H1 (cell line): ENCODE measurements around the gene FAR2. TPM values are rescaled to one million over a fixed set of nuclear protein-coding genes. Genes with fewer than 3 reads are reported as not detected.

ENCODE experiments used
- CTCF ChIA-PET: fragments of 300-600 bp; sonication (Branson Sonifier 250); formaldehyde crosslinking; loops from one replicate; lab custom pipeline; 2021; ENCODE audit not compliant: partially characterized antibody; lab: Charles Lee
- POLR2A ChIA-PET: fragments of 300-600 bp; sonication (Branson Sonifier 250); formaldehyde crosslinking; loops from one replicate; lab custom pipeline; 2021; ENCODE audit warnings: inconsistent platforms; ENCODE audit not compliant: partially characterized antibody; lab: Charles Lee
- DNase-seq, 2 experiments: peaks; one replicate each; pipeline versions ENCODE4 v3.0.0 to v3.0.0-alpha.2; 2010 to 2022; ENCODE audit warnings: low spot score in 2 of 2, low read depth in 1 of 2, mixed read lengths in 1 of 2
- FAIRE-seq: peaks from 2 replicates; lab custom pipeline; 2011; peaks lifted over from hg19 to GRCh38; lab: Jason Lieb, UNC
- H2AFZ ChIP-seq: 2 replicates; pipeline ENCODE4 v1.8.1; 2012; ENCODE audit warnings: low read length, inconsistent platforms
- H2AK5ac ChIP-seq: 2 replicates; pipeline ENCODE4 v1.6.1; 2013; ENCODE audit warnings: low read depth, low read length
- H2BK120ac ChIP-seq: replicated peaks from 2 replicates; pipeline ENCODE3; 2013; ENCODE audit warnings: low read depth, low read length, inconsistent platforms
- H2BK12ac ChIP-seq: 2 replicates; pipeline ENCODE4 v1.6.1; 2013; ENCODE audit warnings: low read depth, low read length
- H2BK15ac ChIP-seq: 2 replicates; pipeline ENCODE4 v1.6.1; 2013; ENCODE audit warnings: low read length
- H2BK20ac ChIP-seq: 2 replicates; pipeline ENCODE4 v1.6.1; 2013; ENCODE audit warnings: low read length
- H2BK5ac ChIP-seq: 2 replicates; pipeline ENCODE4 v1.6.1; 2013; ENCODE audit warnings: low read depth, low read length
- H3K14ac ChIP-seq: 2 replicates; pipeline ENCODE4 v1.6.1; 2013; ENCODE audit warnings: inconsistent platforms; ENCODE audit not compliant: insufficient read length
- H3K18ac ChIP-seq: 2 replicates; pipeline ENCODE4 v1.6.1; 2013; ENCODE audit warnings: low read length; ENCODE audit errors: extremely low read depth
- H3K23ac ChIP-seq: 2 replicates; pipeline ENCODE4 v1.6.1; 2013; ENCODE audit warnings: inconsistent platforms; ENCODE audit not compliant: insufficient read length
- H3K23me2 ChIP-seq: 2 replicates; pipeline ENCODE4 v1.6.1; 2013; ENCODE audit warnings: low read depth, low read length
- H3K27ac ChIP-seq: 2 replicates; pipeline ENCODE4 v1.6.1; 2011; ENCODE audit warnings: low read depth, low read length, inconsistent platforms
- H3K27me3 ChIP-seq, 4 experiments: replicated peaks in 1 of 4; 1 replicate in 1 of 4; 2 replicates in 3 of 4; pipeline versions ENCODE4 v1.6.1 to v1.8.1; 2011 to 2013; ENCODE audit warnings: low read length in 3 of 4, mild to moderate bottlenecking in 3 of 4, inconsistent platforms in 2 of 4, mixed read lengths in 2 of 4, moderate library complexity in 1 of 4; ENCODE audit not compliant: control insufficient read depth in 3 of 4, insufficient read depth in 3 of 4; ENCODE audit errors: extremely low read depth in 1 of 4
- H3K36me3 ChIP-seq, 4 experiments: 2 replicates each; pipeline versions ENCODE4 v1.6.1 to v1.8.1; 2011 to 2013; ENCODE audit warnings: mild to moderate bottlenecking in 4 of 4, low read length in 3 of 4, moderate library complexity in 2 of 4, control low read depth in 1 of 4, inconsistent platforms in 1 of 4; ENCODE audit not compliant: insufficient read depth in 4 of 4, control insufficient read depth in 2 of 4
- H3K4ac ChIP-seq: replicated peaks from 2 replicates; pipeline ENCODE3; 2013; ENCODE audit warnings: low read length, low read depth, mixed read lengths, inconsistent platforms; ENCODE audit not compliant: insufficient read length
- H3K4me1 ChIP-seq, 4 experiments: replicated peaks in 1 of 4; 1 replicate in 1 of 4; 2 replicates in 3 of 4; pipeline versions ENCODE4 v1.6.1 to v1.8.1; 2011 to 2013; ENCODE audit warnings: low read length in 3 of 4, inconsistent platforms in 2 of 4, mixed read lengths in 1 of 4; ENCODE audit not compliant: insufficient read depth in 4 of 4, control insufficient read depth in 3 of 4
- H3K4me2 ChIP-seq, 2 experiments: 2 replicates each; pipeline versions ENCODE4 v1.6.1 to v1.8.1; 2011 to 2013; ENCODE audit warnings: low read depth in 2 of 2, low read length in 2 of 2, control low read depth in 1 of 2, inconsistent platforms in 1 of 2, mild to moderate bottlenecking in 1 of 2; ENCODE audit not compliant: insufficient read depth in 1 of 2
- H3K4me3 ChIP-seq, 4 experiments: fragments of 200-600, 300-600 bp in 1 of 4; sonication (generic), shearing (Covaris generic), sonication (Bioruptor Twin) in 1 of 4; 2 replicates each; pipeline versions ENCODE4 v1.5.1 to v1.8.1; 2011 to 2016; ENCODE audit warnings: low read length in 4 of 4, low read depth in 3 of 4, control low read depth in 2 of 4, inconsistent platforms in 2 of 4, mild to moderate bottlenecking in 2 of 4, mixed read lengths in 1 of 4, moderate library complexity in 1 of 4; ENCODE audit not compliant: insufficient read depth in 2 of 4; ENCODE audit errors: extremely low read depth in 1 of 4
- H3K56ac ChIP-seq: replicated peaks from 2 replicates; pipeline ENCODE3; 2013; ENCODE audit warnings: low read depth, mild to moderate bottlenecking, mixed read lengths, low read length, inconsistent platforms; ENCODE audit not compliant: insufficient read length
- H3K79me1 ChIP-seq: 2 replicates; pipeline ENCODE4 v1.6.1; 2013; ENCODE audit warnings: low read depth, low read length, control low read depth
- H3K79me2 ChIP-seq, 2 experiments: 2 replicates each; pipeline versions ENCODE4 v1.6.1 to v1.8.1; 2012 to 2013; ENCODE audit warnings: low read length in 2 of 2, mild to moderate bottlenecking in 2 of 2, inconsistent platforms in 1 of 2; ENCODE audit not compliant: insufficient read depth in 2 of 2, control insufficient read depth in 1 of 2
- H3K9ac ChIP-seq, 4 experiments: replicated peaks in 1 of 4; 1 replicate in 1 of 4; 2 replicates in 3 of 4; pipeline versions ENCODE4 v1.6.1 to v1.8.1; 2011 to 2013; ENCODE audit warnings: low read depth in 3 of 4, low read length in 3 of 4, control low read depth in 2 of 4, mild to moderate bottlenecking in 2 of 4, moderate library complexity in 2 of 4, inconsistent platforms in 1 of 4; ENCODE audit errors: extremely low read depth in 1 of 4
- H3K9me3 ChIP-seq, 2 experiments: 2 replicates each; pipeline versions ENCODE4 v1.6.1 to v1.8.1; 2012 to 2013; ENCODE audit warnings: mild to moderate bottlenecking in 2 of 2, moderate library complexity in 2 of 2, control low read depth in 1 of 2, inconsistent platforms in 1 of 2, low read depth in 1 of 2, low read length in 1 of 2, mixed read lengths in 1 of 2; ENCODE audit not compliant: insufficient read depth in 2 of 2
- H4K20me1 ChIP-seq, 2 experiments: replicated peaks in 1 of 2; 2 replicates each; pipeline versions ENCODE3 to v1.8.1; 2011 to 2013; ENCODE audit warnings: inconsistent platforms in 2 of 2, low read length in 2 of 2, mild to moderate bottlenecking in 1 of 2; ENCODE audit not compliant: insufficient read depth in 2 of 2, control insufficient read depth in 1 of 2
- H4K5ac ChIP-seq: 2 replicates; pipeline ENCODE4 v1.6.1; 2013; ENCODE audit warnings: low read length, low read depth, mixed read lengths, inconsistent platforms; ENCODE audit not compliant: insufficient read length
- H4K8ac ChIP-seq: 2 replicates; pipeline ENCODE4 v1.8.0; 2013; ENCODE audit warnings: mild to moderate bottlenecking, moderate library complexity, low read length, inconsistent platforms; ENCODE audit not compliant: insufficient read depth; ENCODE audit errors: extremely low read depth
- H4K91ac ChIP-seq: replicated peaks from 2 replicates; pipeline ENCODE3; 2013; ENCODE audit warnings: low read length, mixed read lengths, inconsistent platforms; ENCODE audit not compliant: insufficient read length
- CEBPB ChIP-seq: IDR thresholded peaks from 2 replicates; pipeline ENCODE4 v1.6.1; 2012; ENCODE audit warnings: low read depth, low read length
- CHD2 ChIP-seq: IDR thresholded peaks from 2 replicates; pipeline ENCODE4 v1.6.1; 2012; ENCODE audit warnings: low read length, improper control_type of control experiment
- MAFK ChIP-seq: IDR thresholded peaks from 2 replicates; pipeline ENCODE4 v1.6.1; 2012; ENCODE audit warnings: low read depth, mild to moderate bottlenecking, improper control_type of control experiment, low read length
- NRF1 ChIP-seq: IDR thresholded peaks from 2 replicates; pipeline ENCODE4 v1.6.1; 2011; ENCODE audit warnings: mild to moderate bottlenecking, low read depth, low read length, improper control_type of control experiment
- PHF8 ChIP-seq: fragments of 200-600 bp; sonication (generic); conservative IDR thresholded peaks from 2 replicates; pipeline ENCODE4 v1.7.1; 2012; ENCODE audit warnings: low read depth, mild to moderate bottlenecking, inconsistent platforms, low read length, moderate library complexity
- POLR2AphosphoS5 ChIP-seq: IDR thresholded peaks from 2 replicates; pipeline ENCODE4 v1.6.1; 2011; ENCODE audit warnings: low read depth, low read length
- whole genome bisulfite sequencing, 2 experiments: shearing (Covaris generic) in 1 of 2; methylation state at CpG; one replicate each; pipeline versions ENCODE4 v1.1.6 to v1.1.7; 2013 to 2015; ENCODE audit warnings: low lambda C conversion rate in 2 of 2, mixed read lengths in 2 of 2, inconsistent platforms in 1 of 2, low coverage in 1 of 2, missing lambda C conversion rate in 1 of 2; ENCODE audit not compliant: insufficient replicate concordance in 2 of 2, insufficient coverage in 1 of 2, insufficient read length in 1 of 2; ENCODE audit errors: extremely low coverage in 1 of 2, missing lambda C conversion rate in 1 of 2; 5-methylcytosine and 5-hydroxymethylcytosine counted together
- polyA plus RNA-seq, 7 experiments: library from polyadenylated mRNA; depleted of rRNA in 3 of 7; stranded (reverse) in 5 of 7; unstranded in 2 of 7; fragments of >200 nt in 5 of 7; fragments of 200-250 nt in 2 of 7; gene quantifications; 1 replicate in 5 of 7; 2 replicates in 1 of 7; 4 replicates in 1 of 7; pipeline versions ENCODE4 v1.2.1 to v1.2.3, GENCODE V29; 2011 to 2013; ENCODE audit warnings: missing spikeins in 2 of 7, mixed read lengths in 2 of 7
- total RNA-seq: library from RNA; stranded (reverse); fragmentation: NEBNext Ultra II Directional; extraction: Animal tissue kit (Norgen Biotek cat#: 25700); gene quantifications from 2 replicates; pipeline ENCODE4 v1.2.1, GENCODE V29; 2021

The FAR2 gene
- total and polyA plus RNA-seq, 2 of the 8 experiments (the other 6 are each of a cell fraction or from before 2014, with no cell fraction given): 24.0 to 24.1 TPM

- H2BK5ac ChIP-seq: no peak overlapping the region
- no peak overlapping the region for H3K4ac ChIP-seq
- H2BK15ac ChIP-seq: no peak overlapping the region
- no peak overlapping the region for H3K23ac ChIP-seq
- no peaks in the 10 kb centered on the region for H3K23me2 ChIP-seq
- H3K56ac ChIP-seq: no peak overlapping the region
- no peak overlapping the region for H2BK12ac ChIP-seq
- no peak overlapping the region for H2AFZ ChIP-seq
- no peaks in the 10 kb centered on the region for H4K20me1 ChIP-seq
- no peak overlapping the region for H3K4me3 ChIP-seq
- no peak overlapping the region for H3K14ac ChIP-seq
- H3K36me3 ChIP-seq: no peaks in the 10 kb centered on the region
- H3K27me3 ChIP-seq: no peaks in the 10 kb centered on the region
- H4K8ac ChIP-seq: no peak overlapping the region
- H3K4me2 ChIP-seq: no peak overlapping the region
- no peak overlapping the region for H4K5ac ChIP-seq
- no peak overlapping the region for H4K91ac ChIP-seq
- peaks cover 0 to 2% (median 0%) of the 10 kb centered on the region in 4 experiments; a peak in 1 of 7 replicates for H3K4me1 ChIP-seq
- ChIA-PET POLR2A (no interaction called here), CTCF (interaction anchor here (0.9 kb wide), 1 partner anchor 74 kb away, joined by 3 read pairs; no protein-coding TSS in a partner anchor)
- H2BK120ac ChIP-seq: no peak overlapping the region
- no peak for FAIRE-seq
- no peak overlapping the region for H3K9ac ChIP-seq
- no peak overlapping the region for H3K27ac ChIP-seq
- TF ChIP-seq CEBPB (no peak), POLR2AphosphoS5 (no peak), PHF8 (no peak), NRF1 (no peak), MAFK (no peak), CHD2 (no peak)
- H3K79me2 ChIP-seq: no peaks in the 10 kb centered on the region
- no peak overlapping the region for H2BK20ac ChIP-seq
- no peak for DNase-seq
- no peaks in the 10 kb centered on the region for H3K79me1 ChIP-seq
- no peaks in the 10 kb centered on the region for H3K9me3 ChIP-seq
- H2AK5ac ChIP-seq: no peak overlapping the region
- 94% methylated on average over 2 of the region's 2 CpGs; no CpG with 5 or more reads in 1 of the 2 experiments for WGBS, 2 experiments
- no peak overlapping the region for H3K18ac ChIP-seq
Observed at GRCh38 chr12:29234552-29234951, 85.5 kb downstream of the FAR2 start.
